ENCODE data around the gene BRWD1.
"Not testable (repeated sequence)": the region's sequence is repeated elsewhere in the genome, so short reads cannot be mapped to it uniquely, and the experiment has no call there.

BRWD1 gene

DNA sequence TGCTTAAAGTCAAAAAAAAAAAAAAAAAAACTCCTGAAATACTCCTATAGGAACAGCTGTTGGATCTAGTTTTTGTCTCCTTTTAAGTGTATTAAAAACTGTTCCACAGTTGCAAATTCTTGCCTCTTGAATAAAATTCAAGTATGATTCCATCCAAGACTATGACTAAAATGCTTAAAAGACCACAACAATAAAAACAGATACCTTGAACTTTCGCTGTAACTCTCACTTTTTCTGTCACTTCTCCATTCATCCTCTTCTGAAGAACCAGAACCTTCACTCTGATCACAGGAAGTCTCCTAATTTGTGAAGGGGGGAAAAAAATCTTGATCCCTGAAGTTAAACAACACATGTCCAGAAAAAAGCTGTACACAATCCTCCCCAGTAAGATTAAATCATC lies 75.2 kb downstream of the BRWD1 start:
- no peak overlapping the region for H3K4me3 ChIP-seq (ENCODE audit: low read depth, low read length)
- TF ChIP-seq, protein P1, sequence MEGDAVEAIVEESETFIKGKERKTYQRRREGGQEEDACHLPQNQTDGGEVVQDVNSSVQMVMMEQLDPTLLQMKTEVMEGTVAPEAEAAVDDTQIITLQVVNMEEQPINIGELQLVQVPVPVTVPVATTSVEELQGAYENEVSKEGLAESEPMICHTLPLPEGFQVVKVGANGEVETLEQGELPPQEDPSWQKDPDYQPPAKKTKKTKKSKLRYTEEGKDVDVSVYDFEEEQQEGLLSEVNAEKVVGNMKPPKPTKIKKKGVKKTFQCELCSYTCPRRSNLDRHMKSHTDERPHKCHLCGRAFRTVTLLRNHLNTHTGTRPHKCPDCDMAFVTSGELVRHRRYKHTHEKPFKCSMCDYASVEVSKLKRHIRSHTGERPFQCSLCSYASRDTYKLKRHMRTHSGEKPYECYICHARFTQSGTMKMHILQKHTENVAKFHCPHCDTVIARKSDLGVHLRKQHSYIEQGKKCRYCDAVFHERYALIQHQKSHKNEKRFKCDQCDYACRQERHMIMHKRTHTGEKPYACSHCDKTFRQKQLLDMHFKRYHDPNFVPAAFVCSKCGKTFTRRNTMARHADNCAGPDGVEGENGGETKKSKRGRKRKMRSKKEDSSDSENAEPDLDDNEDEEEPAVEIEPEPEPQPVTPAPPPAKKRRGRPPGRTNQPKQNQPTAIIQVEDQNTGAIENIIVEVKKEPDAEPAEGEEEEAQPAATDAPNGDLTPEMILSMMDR (IDR thresholded peaks at IDR 0.05; ENCODE audit: low read depth, low read length), result no peak

DNA sequence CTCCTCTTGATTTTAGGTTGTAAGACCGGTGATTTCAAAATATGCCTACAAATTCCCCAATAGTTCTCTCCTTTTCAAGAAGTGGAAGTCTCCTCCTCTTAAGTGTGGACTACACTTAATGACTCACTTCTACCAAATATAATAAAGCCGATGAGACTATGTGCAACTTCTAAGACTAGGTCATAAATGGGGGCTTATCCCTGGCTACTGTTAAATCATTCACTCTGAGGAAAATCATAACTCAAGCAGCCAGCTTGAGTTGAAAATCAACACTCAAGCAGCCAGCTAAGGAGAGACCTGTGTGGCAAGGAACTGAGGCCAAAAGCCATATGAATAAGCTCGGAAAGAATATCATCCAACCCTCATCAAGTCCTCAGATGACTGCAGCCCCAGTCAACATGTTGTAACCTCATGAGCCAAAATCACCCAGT lies 80.6 kb downstream of the BRWD1 start:
- no peak overlapping the region for H3K4me3 ChIP-seq (ENCODE audit: low read depth, low read length)
- TF ChIP-seq, protein P1 (IDR thresholded peaks at IDR 0.05; ENCODE audit: low read depth, low read length), result no peak

DNA sequence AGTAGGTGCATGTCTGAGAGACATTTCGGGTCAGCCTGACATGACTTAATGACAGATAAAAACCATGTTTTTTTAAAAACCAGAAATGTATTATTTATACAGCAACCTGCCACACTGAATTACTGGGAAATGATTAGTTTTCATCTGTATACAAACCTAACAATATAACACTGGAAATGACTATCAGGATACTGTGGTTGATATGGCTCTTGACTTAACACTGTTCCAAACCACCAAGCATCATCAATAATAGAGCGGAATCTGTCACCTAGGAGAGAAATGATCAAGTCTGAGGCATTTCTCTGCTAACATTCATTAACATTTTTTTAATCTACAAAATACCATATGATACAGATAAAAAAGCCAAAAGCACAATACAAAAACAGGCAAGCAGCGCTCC lies 88.5 kb downstream of the BRWD1 start:
- TF ChIP-seq, protein P1 (IDR thresholded peaks at IDR 0.05; ENCODE audit: low read depth, low read length), result no peak
- H3K4me3 ChIP-seq (ENCODE audit: low read depth, low read length), result no peak overlapping the region

DNA sequence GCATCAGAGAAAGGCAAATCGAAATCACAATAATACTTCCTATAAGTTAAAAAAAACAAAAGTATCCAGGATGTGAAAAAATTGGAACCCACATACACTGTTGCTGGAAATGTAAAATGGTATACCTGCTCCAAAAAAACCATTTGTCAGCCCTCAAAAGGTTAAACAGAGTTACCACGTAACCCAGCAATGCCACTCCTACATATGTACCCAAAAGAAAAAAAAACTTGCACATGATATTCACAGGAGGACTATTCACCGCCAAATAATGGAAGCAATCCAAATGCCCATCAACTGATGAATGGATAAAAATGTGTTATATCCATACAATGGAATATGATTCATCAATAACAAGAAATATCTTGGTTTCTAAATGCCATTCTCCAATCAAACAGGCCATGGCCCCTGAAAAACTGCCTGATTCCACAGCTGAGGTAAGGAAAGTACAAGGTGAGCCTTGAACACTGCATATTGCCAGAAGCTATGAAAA lies 91.4 kb downstream of the BRWD1 start:
- no peak overlapping the region for H3K4me3 ChIP-seq (ENCODE audit: low read depth, low read length)
- TF ChIP-seq, protein P1 (IDR thresholded peaks at IDR 0.05; ENCODE audit: low read depth, low read length), result no peak

DNA sequence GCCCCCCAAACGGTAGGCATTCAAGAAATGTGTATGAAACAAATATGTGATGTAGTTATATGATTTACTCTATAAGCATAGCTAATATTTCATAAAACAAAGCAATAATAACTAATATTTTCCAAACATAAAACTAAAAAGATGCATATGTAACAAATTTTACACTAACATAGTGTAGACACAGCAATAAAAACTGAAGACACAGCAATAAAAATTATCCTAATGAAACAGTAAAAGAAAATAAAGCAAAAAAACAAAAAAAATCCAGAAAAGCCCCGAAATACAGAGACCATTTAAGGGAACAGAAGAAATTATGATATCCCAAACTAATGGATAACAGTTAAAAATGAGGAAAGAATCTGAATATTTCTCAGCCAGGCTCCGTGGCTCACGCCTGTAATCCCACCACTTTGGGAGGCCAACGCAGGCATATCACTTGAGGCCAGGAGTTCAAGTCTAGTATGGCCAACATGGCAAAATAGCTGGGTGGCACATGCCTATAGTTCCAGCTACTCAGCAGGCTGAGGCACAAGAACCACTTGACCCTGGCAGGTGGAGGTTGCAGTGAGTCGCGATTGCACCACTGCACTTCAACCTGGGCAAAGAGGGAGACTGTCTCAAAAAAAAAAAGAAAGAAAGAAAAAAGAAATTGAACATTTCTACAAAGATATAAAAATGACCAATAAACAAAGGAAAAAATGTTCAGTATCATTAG lies 92.0 kb downstream of the BRWD1 start:
- no peak overlapping the region for H3K4me3 ChIP-seq (ENCODE audit: low read depth, low read length)
- TF ChIP-seq, protein P1 (IDR thresholded peaks at IDR 0.05; ENCODE audit: low read depth, low read length), result no peak

DNA sequence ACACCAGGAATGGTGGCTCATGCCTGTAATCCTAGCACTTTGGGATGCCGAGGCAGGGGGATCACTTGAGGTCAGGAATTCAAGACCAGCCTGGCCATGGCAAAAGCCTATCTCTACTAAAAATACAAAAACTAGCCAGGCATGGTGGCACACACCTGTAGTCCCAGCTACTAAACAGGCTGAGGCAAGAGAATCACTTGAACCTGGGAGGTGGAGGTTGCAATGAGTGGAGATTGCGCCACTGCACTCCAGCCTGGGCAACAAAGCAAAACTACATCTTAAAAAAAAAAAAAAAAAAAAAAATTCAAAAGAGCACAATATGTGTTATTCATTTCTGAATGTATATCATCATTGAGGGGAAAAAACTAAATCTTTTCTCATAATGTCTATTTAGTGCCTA lies 92.6 kb downstream of the BRWD1 start:
- H3K4me3 ChIP-seq (ENCODE audit: low read depth, low read length), result not testable (repeated sequence)

DNA sequence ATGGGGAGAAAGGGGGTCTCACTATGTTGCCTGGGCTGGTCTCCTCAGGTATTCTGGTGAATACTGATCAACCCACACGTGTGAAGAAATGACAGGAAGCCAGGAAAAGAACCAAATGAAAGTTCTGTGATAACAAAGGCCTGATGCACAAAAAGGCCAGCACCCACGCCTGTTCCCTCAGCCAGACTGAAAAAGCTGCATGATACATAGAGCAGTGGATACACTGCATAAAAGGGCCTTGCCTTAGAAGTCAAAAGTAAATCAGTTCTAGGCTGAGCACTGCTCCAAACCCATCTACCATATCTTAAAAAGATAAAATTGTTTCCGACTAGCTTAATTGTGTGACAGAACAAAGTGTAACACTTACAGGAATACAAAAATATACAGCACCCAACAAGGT lies 93.3 kb downstream of the BRWD1 start:
- H3K4me3 ChIP-seq (ENCODE audit: low read depth, low read length), result no peak overlapping the region
- TF ChIP-seq, protein P1 (IDR thresholded peaks at IDR 0.05; ENCODE audit: low read depth, low read length), result no peak

DNA sequence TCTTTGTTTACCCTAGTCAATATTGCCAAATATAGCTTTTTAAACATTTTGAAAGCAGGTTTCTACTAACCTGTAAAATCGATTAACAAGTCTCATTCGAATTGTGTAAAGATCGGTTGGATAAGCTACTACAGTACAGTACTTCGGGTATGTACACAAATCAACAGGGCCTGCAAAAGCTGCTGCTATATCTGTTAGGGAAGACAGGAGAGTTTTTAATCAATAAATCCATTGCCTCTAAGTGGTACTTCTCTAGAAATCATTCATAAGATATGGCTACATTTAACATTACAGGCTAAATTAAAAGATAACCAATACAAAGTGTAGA lies 95.4 kb downstream of the BRWD1 start:
- TF ChIP-seq, protein P1 (IDR thresholded peaks at IDR 0.05; ENCODE audit: low read depth, low read length), result no peak
- no peak overlapping the region for H3K4me3 ChIP-seq (ENCODE audit: low read depth, low read length)
